ENCODE measurements around the gene SYDE2.
"Not testable (repeated sequence)": the region's sequence is repeated elsewhere in the genome, so short reads cannot be mapped to it uniquely, and the experiment has no call there.

SYDE2 gene

GRCh38 chr1:85166351-85166750 is 34.5 kb downstream of the SYDE2 start:
- DNase-seq, result peak; percentile 59

GRCh38 chr1:85158910-85159309 is 41.9 kb downstream of the SYDE2 start:
- DNase-seq, result no peak

- DNase-seq, result no peak
Observed at GRCh38 chr1:85157436-85157835, 43.4 kb downstream of the SYDE2 start.

- DNase-seq, result no peak
Observed at GRCh38 chr1:85153149-85153891, 47.5 kb downstream of the SYDE2 start.

GRCh38 chr1:85151446-85151845 is 49.4 kb downstream of the SYDE2 start:
- no peak for DNase-seq

- no peak for DNase-seq
Observed at GRCh38 chr1:85149805-85150204, 51.0 kb downstream of the SYDE2 start.

- peak; percentile 66 for DNase-seq
Observed at GRCh38 chr1:85148524-85149250, 52.1 kb downstream of the SYDE2 start.

GRCh38 chr1:85146972-85147359 is 53.9 kb downstream of the SYDE2 start:
- peak; percentile 87 for DNase-seq

- not testable (repeated sequence) for DNase-seq
Observed at GRCh38 chr1:85146298-85146971, 54.4 kb downstream of the SYDE2 start.

GRCh38 chr1:85144351-85144750 is 56.5 kb downstream of the SYDE2 start:
- no peak for DNase-seq

GRCh38 chr1:85142753-85143152 is 58.1 kb downstream of the SYDE2 start:
- no peak for DNase-seq

GRCh38 chr1:85138439-85138838 is 62.4 kb downstream of the SYDE2 start:
- not testable (repeated sequence) for DNase-seq

GRCh38 chr1:85137660-85138059 is 63.2 kb downstream of the SYDE2 start:
- no peak for DNase-seq

GRCh38 chr1:85135392-85135798 is 65.4 kb downstream of the SYDE2 start:
- no peak for DNase-seq

- peak; percentile 43 for DNase-seq
Observed at GRCh38 chr1:85134583-85135391, 66.0 kb downstream of the SYDE2 start.

GRCh38 chr1:85133565-85134159 is 67.2 kb downstream of the SYDE2 start:
- no peak for DNase-seq

- DNase-seq, result no peak
Observed at GRCh38 chr1:85132078-85132720, 68.6 kb downstream of the SYDE2 start.

GRCh38 chr1:85128316-85128715 is 72.5 kb downstream of the SYDE2 start:
- peak; percentile 79 for DNase-seq

- DNase-seq, result no peak
Observed at GRCh38 chr1:85125891-85126290, 74.9 kb downstream of the SYDE2 start.

GRCh38 chr1:85124091-85124490 is 76.7 kb downstream of the SYDE2 start:
- DNase-seq, result no peak

GRCh38 chr1:85122169-85122568 is 78.6 kb downstream of the SYDE2 start:
- no peak for DNase-seq

GRCh38 chr1:85121744-85122143 is 79.1 kb downstream of the SYDE2 start:
- no peak for DNase-seq
